Suprapubic skin (tissue), 4 donors: Measurements from ENCODE around the gene NCAM2. TPM values are rescaled to one million over a fixed set of nuclear protein-coding genes. Genes with fewer than 3 reads are reported as not detected.

Experiments used
- DNase-seq, 2 donors: peaks; one replicate each; pipeline ENCODE4 v3.0.0-alpha.2; 2019; ENCODE audit warnings: low spot score in 2 of 2
- H3K27ac ChIP-seq: fragments of 200-600 bp; sonication (generic); one replicate; pipeline ENCODE4 v1.5.1; 2019
- H3K27me3 ChIP-seq: fragments of 200-600 bp; sonication (generic); one replicate; pipeline ENCODE4 v1.5.1; 2019
- H3K36me3 ChIP-seq: fragments of 200-600 bp; sonication (generic); one replicate; pipeline ENCODE4 v1.5.1; 2019
- H3K4me1 ChIP-seq: fragments of 200-600 bp; sonication (generic); one replicate; pipeline ENCODE4 v1.5.1; 2019
- H3K4me3 ChIP-seq: fragments of 200-600 bp; sonication (generic); one replicate; pipeline ENCODE4 v1.5.1; 2019; ENCODE audit warnings: mild to moderate bottlenecking
- H3K9me3 ChIP-seq: fragments of 200-600 bp; sonication (generic); one replicate; pipeline ENCODE4 v1.5.1; 2019
- CTCF ChIP-seq, 2 donors: fragments of 200-600 bp in 1 of 2; fragments of 450-650 bp in 1 of 2; sonication (generic) in 1 of 2; IDR thresholded peaks; one replicate each; pipeline ENCODE4 v1.5.1; 2016 to 2019; ENCODE audit warnings: antibody characterized with exemption in 2 of 2, mild to moderate bottlenecking in 1 of 2, moderate library complexity in 1 of 2
- EP300 ChIP-seq: sonication (generic); formaldehyde crosslinking; IDR thresholded peaks from one replicate; pipeline ENCODE4 v1.6.1; 2017; ENCODE audit warnings: antibody characterized with exemption
- POLR2A ChIP-seq, 2 donors: fragments of 450-650 bp; IDR thresholded peaks; one replicate each; pipeline ENCODE4 v1.6.1; 2017; ENCODE audit warnings: antibody characterized with exemption in 2 of 2, mild to moderate bottlenecking in 2 of 2, moderate library complexity in 2 of 2
- POLR2AphosphoS5 ChIP-seq, 3 donors: sonication (generic); formaldehyde crosslinking; IDR thresholded peaks; one replicate each; pipeline ENCODE4 v1.6.1; 2017; ENCODE audit warnings: antibody characterized with exemption in 3 of 3
- WGBS: methylation state at CpG from one replicate; pipeline ENCODE4 v1.1.5; 2018; 5-methylcytosine and 5-hydroxymethylcytosine counted together
- total RNA-seq, 4 donors: library from RNA; depleted of rRNA; stranded (reverse); fragments of >200 nt; gene quantifications; one replicate each; pipeline ENCODE4 v1.1.0, GENCODE V29; 2016

Gene NCAM2
- total RNA-seq, 4 donors from 2014 or later, result 0.25 to 1.0 (median 0.92) TPM

GRCh38 chr21:21530680-21531079, 532.5 kb downstream of the NCAM2 start:
- Histone ChIP-seq H3K4me1 (no peaks in the 10 kb centered on the region), H3K4me3 (no peak overlapping the region), H3K27me3 (no peaks in the 10 kb centered on the region), H3K9me3 (no peaks in the 10 kb centered on the region), H3K27ac (no peak overlapping the region), H3K36me3 (no peaks in the 10 kb centered on the region)
- TF ChIP-seq POLR2A (IDR thresholded peaks at IDR 0.05), result no peak
- no peak for TF ChIP-seq POLR2AphosphoS5 (IDR thresholded peaks at IDR 0.05)
- TF ChIP-seq CTCF (IDR thresholded peaks at IDR 0.05), result no peak
- no peak for TF ChIP-seq EP300
- DNase-seq, result no peak

GRCh38 chr21:21547368-21547953, 549.3 kb downstream of the NCAM2 start:
- Histone ChIP-seq H3K4me3 (no peak overlapping the region), H3K4me1 (no peaks in the 10 kb centered on the region), H3K36me3 (no peaks in the 10 kb centered on the region), H3K27me3 (no peaks in the 10 kb centered on the region), H3K9me3 (no peaks in the 10 kb centered on the region), H3K27ac (no peak overlapping the region)
- no peak for DNase-seq
- 78% methylated on average over 5 of the region's 5 CpGs for WGBS
- TF ChIP-seq EP300 (no peak), CTCF (IDR thresholded peaks at IDR 0.05) (no peak), POLR2AphosphoS5 (IDR thresholded peaks at IDR 0.05) (no peak), POLR2A (IDR thresholded peaks at IDR 0.05) (no peak)

GRCh38 chr21:21559285-21560045, 561.3 kb downstream of the NCAM2 start:
- Histone ChIP-seq H3K9me3 (peaks cover 13% of the 10 kb centered on the region), H3K4me1 (no peaks in the 10 kb centered on the region), H3K27ac (no peak overlapping the region), H3K4me3 (no peak overlapping the region), H3K36me3 (no peaks in the 10 kb centered on the region), H3K27me3 (no peaks in the 10 kb centered on the region)
- no peak for TF ChIP-seq POLR2A (IDR thresholded peaks at IDR 0.05)
- no peak for TF ChIP-seq CTCF (IDR thresholded peaks at IDR 0.05)
- TF ChIP-seq EP300, result no peak
- WGBS, result 95% methylated on average over 2 of the region's 2 CpGs
- no peak for DNase-seq
